ENCODE measurements around the gene CAMTA1.

DNA sequence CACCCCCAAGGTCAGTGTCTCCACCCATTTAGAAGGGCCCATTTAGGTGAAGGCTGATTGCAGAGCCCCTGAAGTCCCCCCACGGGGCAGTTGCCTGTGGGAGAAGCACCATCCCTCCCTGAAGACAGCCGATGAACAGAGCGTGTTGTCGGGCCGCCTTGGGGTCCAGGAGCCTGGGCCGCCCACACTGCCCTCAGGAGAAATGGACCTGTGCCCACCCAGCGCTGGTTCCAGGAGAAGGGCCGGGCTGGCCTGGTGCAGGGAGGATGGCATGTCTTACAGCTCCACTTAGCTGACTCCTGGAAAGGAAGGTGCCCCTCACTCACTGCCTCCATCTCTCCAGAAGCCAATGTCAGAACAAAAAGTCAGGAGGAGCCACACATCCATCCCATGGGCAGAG, 733.2 kb downstream of the CAMTA1 start:
- TF ChIP-seq, protein P1, sequence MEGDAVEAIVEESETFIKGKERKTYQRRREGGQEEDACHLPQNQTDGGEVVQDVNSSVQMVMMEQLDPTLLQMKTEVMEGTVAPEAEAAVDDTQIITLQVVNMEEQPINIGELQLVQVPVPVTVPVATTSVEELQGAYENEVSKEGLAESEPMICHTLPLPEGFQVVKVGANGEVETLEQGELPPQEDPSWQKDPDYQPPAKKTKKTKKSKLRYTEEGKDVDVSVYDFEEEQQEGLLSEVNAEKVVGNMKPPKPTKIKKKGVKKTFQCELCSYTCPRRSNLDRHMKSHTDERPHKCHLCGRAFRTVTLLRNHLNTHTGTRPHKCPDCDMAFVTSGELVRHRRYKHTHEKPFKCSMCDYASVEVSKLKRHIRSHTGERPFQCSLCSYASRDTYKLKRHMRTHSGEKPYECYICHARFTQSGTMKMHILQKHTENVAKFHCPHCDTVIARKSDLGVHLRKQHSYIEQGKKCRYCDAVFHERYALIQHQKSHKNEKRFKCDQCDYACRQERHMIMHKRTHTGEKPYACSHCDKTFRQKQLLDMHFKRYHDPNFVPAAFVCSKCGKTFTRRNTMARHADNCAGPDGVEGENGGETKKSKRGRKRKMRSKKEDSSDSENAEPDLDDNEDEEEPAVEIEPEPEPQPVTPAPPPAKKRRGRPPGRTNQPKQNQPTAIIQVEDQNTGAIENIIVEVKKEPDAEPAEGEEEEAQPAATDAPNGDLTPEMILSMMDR (conservative IDR thresholded peaks at IDR 0.05; ENCODE audit: low read depth, low read length): no peak
- TF ChIP-seq EZH2 (IDR thresholded peaks at IDR 0.05; ENCODE audit: borderline replicate concordance, low read depth, low read length, poor library complexity, severe bottlenecking): no peak

Data from A673 (cell line).